SHP77 treated with DMSO at 0.1 percent for 48 hours (cell line): ENCODE measurements around the gene WNT9A.

Experiments used
- DNase-seq: peaks from one replicate; lab custom pipeline; 2025; lab: John Stamatoyannopoulos, UW

The WNT9A gene

DNA sequence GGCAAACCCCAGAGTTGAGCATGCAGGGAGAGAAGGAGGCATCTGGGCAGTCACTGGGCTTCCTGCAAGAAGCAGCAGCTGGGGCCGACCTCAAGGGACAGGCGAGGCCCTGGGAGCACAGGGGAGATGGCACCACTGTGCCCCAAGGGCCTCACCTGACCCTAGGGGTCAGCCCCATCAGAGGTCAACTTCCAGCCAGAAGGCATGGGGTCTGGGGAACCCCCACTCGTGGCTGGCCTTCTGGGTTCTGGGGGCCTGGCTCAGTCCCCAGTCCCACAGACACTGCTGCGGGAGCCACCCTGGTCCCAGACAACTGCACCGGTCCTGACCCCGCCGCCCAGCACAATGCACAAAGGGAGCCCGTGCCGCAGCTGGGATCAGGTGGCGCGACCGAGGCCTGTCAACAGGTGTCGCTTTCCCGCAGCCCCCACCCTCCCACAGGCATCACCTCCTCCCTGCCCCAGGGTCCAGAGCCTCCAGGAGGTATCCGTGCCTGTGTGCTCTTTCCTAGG is 6.2 kb downstream of the WNT9A start:
- DNase-seq: no peak

DNA sequence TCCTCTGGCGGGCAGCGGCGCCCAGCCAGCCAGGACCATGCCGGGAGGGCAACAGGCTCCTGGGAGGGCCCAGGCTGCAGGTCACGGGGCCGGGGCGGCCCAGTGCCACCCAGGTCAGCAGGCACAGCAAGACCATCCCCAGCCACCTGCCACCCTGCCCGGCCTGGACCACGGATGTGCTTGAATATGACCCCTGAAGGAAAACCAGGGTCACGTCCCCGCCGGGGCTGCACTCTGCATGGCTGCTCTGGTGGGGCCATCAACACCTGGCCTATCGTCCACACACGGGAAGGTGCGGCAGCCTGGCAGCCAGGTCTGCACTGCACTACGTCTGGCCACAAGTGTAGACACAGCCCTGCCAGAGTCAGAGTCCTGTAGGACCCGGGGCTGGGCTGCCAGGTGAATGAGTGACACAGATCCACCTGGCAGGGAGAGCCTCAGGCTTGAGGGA is 6.9 kb downstream of the WNT9A start:
- no peak for DNase-seq

DNA sequence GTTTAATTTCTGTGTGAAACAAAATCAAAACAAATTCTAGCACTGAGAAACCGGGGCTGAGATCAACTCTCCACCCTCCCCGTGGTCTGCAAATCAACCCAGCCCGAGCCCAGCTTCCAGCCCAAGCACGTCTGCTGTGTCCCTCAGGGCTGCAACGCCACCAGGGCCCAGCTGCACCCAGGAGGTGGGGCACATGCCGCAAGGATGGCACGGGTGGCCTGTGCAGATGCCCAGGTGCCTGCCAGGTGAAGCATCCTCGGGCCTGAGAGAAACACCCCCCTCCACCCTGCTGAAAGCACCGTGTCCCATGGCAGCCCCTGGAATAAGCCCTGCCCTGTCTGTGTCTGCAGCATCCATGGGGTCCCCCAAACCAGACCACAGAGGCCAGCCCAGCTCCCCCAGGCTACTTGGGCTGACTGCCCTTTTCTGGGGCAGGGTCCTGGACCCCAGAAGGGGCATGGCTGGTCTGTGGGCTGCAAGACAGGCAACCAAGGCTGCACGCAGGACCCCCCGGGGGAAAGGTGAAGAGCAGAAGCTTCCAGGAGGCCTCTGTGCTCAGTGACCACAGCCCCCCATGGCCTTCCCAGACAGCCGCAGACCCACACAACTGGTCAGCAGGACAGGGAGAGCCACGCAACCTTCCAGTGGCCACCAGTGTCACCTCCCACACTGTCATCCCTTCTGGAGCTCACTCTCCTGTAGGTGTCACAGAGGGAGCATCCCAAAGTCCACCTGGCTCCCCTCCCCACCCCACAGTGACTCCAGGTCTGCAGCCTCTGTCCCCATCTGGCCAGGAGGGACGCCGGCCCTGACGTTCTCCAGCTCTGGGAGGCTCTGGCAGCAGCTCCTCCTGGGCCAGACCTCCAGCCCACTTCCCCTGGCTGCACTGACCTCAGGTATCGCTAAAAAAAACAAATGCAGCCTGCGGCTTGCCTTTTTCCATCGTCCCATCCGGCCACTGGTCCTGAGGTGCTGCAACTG is 7.7 kb downstream of the WNT9A start:
- no peak for DNase-seq

DNA sequence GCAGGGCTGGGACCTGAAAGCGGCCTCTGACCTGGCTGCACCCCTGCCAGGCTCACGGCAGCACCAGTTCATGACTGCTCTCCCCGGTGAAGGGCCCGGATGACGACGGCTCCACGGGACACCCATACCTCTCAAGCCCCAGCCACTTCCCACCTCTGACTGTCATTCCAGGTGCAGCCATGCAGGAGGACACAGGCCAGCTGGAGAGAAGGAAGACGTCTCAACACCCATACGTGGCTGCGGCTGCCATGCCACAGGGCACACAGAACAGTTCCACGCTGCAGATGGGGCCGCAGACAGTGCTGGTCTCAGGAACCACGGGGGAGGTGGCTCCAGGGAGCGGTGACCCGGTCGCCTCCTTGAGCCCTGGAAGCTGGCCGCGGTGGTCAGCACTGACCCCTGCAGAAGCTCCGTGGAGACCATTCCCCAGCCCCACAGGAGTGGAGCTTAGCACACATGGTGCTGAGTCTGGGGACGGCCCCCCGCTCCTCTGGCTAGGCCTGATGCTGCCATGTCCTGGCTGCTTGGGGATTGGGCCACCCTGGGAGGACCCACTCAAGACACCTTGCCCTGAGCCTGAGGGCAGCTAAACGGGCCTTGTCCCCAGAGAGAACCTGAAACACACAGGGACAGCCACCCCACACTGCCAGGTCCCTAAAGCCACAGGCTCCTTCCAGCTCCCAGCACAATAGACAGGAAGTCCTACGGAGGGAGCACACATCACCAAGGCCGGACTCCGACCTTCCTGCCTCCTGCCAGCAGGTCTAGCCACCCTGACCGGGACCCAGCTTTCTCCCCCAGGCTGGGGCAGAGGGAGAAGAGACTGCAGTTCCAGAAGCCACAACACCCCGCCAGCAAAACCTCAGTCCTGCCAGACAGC is 8.6 kb downstream of the WNT9A start:
- DNase-seq: no peak

DNA sequence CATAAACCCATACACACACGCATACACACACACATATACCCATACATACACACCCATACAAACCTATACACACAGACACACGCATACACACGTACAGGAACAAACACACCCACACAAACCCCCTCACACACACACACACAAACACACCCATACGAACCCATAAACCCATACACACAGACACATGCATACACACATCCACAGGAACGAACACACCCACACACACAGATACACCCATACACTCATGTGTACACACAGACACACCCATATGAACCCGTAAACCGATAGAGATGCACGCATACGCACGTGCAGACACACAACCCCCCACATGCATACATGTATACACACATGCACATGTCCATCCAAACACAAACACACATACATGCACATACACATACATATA is 9.5 kb downstream of the WNT9A start:
- DNase-seq: no peak

DNA sequence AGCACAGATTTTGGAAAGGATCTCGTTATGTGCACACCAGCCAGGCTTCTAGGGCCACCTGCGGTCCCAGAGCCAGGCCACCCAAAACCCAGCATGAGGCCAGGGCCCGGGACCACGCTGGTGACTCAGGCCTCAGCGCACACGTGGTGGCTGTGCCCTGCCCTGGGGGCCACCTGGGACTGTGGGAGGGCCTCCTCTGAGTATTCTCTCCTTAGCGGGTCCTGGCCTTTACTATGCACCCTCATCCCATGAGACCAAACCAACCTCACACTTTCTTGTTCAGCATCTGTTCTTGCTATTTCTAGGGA is 9.9 kb downstream of the WNT9A start:
- no peak for DNase-seq

DNA sequence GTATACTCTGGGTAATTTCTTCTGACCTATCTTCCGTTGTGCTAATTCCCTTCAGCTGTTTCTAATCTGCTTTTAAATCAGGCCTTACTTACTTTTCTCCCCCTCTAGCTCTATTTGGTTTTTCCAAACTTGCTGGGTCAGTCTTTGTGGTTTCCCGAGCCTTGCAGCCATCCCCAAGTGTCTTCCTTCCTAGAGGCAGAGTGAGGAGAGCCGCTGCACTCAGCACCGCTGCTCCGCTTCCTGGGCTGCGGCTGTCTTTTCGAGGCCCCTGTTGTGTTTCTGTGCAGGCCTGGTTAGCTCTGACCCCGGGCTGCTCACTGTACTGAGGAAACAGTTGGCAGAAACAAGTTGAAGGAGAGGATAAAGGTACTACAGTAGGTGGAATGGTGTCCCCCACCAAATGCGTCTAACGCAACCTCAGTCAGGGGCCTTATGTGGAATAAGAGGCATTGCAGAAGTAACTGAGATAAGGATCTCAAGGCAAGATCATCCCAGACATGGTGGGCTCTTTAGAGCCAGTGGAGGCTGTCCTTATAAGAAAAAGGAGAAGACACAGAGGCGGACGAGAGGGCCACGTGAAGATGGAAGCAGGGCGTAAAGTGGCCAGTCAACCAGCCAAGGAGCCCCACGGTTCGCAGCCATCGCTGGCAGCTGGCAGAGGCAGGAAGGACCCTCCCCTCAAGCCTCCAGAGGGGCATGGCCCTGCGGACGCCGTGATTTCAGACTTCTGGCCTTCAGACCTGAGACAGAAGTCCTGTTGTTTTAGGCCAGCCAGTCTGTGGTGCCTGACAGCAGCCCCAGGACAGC is 10.5 kb downstream of the WNT9A start:
- DNase-seq: no peak

DNA sequence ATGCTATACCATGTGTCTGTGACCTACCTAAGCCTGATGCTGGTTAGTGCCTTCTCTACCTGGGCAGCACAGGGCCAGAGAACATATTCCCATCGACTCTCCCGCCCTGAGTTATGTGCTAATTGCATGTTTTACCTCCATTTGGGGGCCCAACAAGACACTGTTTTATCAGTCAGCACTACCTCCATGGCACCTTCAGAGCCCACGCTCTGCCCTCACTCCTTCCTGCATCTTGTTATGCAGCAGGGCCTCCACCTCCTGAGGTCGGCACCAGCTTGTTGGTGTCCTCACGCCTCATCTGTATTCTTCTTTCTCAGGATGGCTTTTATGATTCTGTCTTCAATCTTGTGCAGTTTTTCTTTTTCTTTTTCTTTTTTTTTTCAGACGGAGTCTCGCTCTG is 11.9 kb downstream of the WNT9A start:
- no peak for DNase-seq

DNA sequence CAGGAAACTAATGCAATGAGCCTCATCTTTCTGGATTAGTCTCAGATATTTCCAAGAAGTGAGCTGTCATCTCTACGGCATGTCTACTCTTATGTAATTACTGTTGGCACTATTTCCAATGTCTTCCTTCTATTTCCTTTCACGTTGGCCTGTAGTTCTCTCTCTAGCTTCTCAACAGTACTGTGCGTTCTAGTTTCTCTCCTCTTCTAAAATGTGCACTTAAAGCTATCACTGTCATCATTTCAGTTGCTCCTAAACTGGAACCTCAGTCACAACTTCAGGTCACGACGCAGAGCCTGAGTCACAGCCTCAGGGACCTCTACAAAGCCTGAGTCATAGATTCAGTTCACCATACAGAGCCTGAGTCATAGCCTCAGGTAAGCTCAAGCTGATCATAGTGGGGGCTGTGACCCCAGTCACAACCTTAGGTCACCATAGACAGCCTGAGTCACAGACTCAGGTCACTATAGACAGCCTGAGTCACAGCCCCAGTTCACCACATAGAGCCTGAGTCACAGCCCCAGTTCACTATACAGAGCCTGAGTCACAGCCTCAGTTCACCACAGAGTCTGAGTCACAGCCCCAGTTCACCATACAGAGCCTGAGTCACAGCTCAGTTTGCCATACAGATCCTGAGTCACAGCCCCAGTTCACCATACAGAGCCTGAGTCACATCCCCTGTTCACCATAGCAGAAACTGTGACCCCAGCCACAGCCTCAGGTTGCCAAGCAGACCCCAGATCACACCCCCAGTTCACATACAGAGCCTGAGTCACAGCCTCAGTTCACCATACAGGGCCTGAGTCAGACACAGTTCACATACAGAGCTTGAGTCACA is 13.0 kb downstream of the WNT9A start:
- no peak for DNase-seq

DNA sequence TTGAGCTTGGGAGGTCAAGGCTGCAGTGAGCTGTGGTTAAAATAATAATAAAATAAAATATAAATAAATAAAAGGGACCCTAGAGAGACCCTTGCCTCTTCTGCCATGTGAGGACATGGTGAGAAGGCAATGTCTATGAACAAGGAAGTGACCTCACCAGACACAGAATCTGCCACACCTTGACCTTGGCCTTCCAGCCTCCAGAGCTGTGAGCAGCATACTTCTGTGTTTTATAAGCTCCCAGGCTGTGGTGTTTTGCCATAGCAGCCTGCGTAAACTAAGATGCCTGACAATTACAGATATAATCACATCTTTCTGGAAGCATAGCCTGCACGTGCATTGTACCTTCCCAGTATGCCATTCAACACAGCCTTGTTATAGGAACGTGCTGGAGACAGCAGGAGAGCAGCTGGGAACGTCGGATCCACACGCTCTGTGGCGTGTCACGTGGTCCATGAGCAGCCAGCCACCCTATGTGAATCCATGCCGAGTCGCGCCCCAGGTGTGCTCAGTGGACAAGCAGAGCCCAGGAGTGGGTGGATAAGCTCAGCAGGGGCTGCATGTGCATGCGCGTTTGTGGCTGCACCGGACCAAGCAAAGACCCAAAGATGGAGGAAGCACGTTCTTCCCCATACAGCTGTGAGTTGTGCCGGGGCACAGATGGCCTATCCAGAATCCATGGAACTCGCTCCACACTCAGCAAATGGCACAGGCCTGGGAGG is 17.8 kb downstream of the WNT9A start:
- DNase-seq: no peak

DNA sequence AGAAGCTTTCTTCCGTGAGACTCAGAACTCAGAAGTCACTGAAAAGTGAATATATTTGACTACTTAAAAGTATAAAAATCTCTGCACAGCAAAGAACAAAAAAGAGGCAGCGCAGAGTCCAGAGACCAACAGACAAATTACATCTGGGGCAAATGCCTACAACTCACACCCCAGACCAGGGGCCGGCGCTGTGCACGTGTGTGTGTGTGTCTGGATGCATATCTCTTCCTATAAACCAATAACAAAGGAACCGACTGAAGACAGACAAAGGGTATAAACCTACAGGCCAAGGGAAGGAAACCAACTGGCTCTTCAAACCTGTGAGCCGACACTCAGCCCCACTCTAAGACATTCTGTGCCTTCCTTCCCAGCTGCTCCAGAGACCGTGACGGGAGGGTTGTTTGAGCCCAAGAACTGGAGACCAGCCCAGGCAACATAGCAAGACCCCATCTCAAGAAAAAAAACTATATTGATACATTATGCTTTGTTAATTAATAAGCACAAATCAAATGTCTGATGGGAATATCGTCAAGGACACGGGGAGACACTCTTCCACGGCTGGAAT is 18.8 kb downstream of the WNT9A start:
- DNase-seq: no peak

DNA sequence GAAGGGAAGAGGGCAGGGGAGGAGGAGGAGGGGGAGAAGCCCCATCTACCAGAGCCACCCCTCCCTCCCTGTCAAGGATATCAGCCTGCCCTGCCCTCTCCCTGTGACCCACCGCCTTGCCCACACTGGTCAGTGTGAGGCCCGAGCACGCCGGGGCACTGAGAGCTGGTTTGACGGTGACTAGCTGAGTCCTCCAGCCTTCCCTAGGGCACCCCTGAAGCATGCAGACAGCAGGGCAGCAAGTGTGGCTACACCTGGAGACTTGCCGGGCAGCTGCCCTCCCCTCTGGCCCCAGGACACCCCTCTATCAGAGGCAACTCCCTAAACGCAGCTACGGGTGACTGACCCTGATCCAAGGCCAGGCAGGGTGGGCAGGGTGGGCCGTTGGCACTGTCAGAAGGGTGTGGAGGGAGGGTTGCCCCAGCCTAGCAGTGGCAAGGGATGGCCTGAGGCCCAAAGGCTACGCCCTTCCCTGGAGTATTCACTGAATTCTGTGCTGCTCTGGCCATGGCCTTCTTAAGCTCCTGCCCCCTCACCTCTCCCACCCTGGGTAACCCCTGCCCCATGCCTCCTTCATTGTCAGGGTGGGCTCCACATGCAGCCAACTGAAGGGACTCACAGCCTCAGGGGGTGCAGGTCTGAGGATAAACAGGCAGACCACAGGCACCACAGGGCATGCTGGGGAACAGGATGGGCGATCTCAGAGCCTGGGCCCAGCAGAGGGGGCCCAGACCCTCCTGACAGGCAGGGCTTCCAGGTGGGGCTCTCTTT is 19.6 kb downstream of the WNT9A start:
- DNase-seq: no peak

DNA sequence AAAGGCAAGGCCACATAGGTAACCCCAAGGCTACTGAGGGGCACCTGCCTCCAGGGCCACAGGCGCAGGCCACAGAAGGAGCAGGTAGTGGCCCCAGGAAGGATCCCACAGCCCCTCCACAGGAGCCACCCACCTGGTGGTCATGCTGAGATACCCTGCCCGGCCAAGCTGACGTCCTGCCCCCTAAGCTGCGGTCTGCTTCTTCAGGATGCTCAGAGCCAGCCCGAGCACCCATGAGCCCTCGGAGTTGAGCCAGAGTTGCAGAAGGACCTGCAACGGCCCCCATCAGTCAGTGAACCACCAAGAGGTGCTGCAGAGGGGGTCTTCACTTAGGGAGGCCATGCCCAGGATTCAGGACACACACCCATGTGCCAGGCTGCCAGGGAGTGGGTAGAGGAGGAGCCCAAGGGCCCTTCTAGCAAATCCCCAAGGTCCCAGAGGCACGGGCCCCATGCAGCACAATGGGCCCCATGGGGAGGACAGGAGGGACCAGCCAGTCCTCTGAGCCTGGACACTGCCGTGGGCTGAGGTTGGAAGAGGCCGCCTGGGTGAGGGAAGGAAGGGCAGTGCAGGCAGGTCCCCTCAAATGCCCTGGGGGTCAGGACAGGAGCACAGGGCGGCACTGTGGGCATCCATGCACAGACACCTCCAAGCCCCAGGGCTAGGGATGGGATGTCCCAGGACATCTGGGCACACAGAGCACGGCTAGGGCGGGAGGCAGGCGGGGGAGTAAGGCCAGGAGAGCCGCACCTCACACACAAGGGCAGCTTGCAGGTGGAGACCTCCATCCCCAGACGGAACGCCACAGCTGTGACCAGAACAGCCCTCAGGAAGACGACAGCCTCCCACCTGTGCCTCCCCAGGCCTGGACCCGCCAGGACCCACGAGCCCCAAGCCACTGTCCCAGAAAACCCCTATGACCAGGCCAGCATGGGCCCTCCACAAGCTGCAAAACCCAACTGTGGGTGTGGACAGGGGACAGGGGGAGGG is 20.5 kb downstream of the WNT9A start:
- no peak for DNase-seq

DNA sequence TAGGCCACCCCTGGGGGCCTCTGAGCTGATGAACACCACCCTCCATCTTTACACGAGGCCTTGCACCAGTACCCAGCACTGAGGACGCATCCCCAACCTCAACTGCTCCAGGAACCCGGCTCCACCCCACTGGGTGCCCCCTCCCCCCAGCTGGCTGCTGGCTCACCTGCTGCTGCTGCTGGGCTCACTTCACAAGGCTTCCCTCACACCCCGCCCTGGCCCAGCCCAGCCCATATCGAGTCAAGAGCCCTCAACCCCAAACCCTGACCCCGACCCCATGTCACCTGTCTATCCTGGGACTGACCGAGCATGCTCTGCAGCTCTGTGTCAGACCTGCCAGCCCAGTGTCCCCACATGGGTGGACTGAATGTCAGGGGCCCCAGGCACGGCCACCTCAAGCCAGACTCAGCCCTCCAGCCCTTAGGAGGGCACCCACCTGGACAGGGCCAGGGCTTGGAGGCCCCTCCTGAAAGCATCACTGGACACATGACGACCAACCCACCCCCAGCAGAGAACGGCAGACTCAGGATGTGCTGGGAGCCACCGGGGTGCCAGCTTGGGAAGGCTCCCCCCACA is 21.4 kb downstream of the WNT9A start:
- DNase-seq: no peak

DNA sequence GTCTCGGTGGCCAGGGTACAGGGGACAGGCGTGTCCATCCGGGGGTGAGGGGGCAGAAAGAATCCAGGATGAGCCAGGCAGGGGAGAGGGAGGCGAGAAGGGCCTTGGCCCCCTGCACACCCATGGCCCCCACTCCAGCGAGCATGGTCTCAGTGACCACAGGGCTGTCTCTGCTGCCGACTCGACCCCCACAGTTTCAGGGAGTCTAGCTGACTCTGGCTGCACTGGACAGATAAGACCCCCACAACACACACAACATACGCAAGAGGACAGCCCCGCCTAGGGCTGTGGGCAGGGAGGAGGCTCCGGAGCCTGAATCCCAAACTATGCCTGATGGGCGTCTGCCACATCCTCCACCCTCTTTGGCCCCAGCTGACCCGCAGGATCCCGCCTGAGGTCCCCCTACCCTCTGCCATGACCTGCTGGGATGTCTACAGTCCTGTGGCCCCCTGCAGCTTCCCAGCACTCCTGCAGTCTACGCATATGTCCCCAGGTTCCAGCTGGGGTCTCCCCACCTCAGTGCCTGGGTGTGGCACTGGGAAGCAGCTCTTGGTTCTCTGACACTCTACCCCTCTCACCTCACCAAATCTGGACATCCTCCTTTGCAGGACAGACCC is 22.0 kb downstream of the WNT9A start:
- DNase-seq: no peak

DNA sequence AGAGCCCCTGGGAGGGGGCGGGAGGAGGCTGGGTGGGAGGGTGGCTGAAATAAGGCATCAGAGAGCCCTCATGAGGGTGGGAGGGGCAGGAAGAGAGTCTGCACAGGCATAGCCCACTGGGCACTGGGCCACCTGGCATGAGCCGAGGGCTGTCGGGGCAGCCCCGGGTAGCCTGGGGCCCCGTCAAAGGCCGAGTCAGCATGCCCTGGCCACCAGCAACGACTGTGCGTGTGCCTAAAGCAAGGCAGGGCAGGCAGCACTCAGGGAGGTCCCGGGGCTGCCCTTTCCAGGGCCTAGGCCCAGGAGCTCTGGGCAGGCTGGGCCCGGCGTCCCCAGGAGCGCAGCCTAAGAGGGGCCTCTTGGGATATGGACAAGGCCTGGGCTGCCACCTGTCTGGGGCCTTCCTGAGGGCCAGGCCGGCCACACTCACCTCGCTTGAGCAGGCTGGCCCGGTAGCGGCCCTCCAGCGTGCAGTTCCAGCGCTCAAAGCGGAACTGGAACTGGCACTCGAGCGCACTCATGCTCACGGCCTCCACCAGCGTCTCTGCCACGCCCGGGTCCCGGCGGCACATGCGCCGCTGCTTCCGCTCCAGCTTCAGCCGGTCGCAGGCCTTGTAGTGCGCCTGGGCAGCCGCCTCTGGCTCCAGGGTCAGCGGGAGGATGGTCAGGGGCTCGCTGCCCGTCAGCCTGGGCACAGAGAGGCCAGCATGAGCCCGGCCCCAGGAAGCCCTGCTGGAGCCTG is 22.7 kb downstream of the WNT9A start:
- no peak for DNase-seq
